ENCODE measurements around the gene SIGLEC7. TPM values are rescaled to one million over a fixed set of nuclear protein-coding genes. Genes with fewer than 3 reads are reported as not detected.

SIGLEC7 gene
- total RNA-seq, 1 experiment from 2014 or later = not detected

- DNase-seq (ENCODE audit: low spot score) = no peak
These were observed 25.3 kb upstream of the SIGLEC7 start for GRCh38 chr19:51116736-51117286.

- DNase-seq (ENCODE audit: low spot score) = no peak
These were observed 23.0 kb upstream of the SIGLEC7 start for GRCh38 chr19:51119101-51119500.

- no peak for DNase-seq (ENCODE audit: low spot score)
These were observed 22.5 kb upstream of the SIGLEC7 start for GRCh38 chr19:51119611-51120010.

GRCh38 chr19:51120160-51120559, 21.9 kb upstream of the SIGLEC7 start:
- no peak for DNase-seq (ENCODE audit: low spot score)

- no peak for DNase-seq (ENCODE audit: low spot score)
These were observed 20.8 kb upstream of the SIGLEC7 start for GRCh38 chr19:51121257-51121656.

- DNase-seq (ENCODE audit: low spot score) = peak; percentile 33
These were observed 19.8 kb upstream of the SIGLEC7 start for GRCh38 chr19:51122112-51122981.

GRCh38 chr19:51123381-51123800, 18.7 kb upstream of the SIGLEC7 start:
- DNase-seq (ENCODE audit: low spot score) = no peak

- no peak for DNase-seq (ENCODE audit: low spot score)
These were observed 18.3 kb upstream of the SIGLEC7 start for GRCh38 chr19:51123802-51124201.

GRCh38 chr19:51124216-51124615, 17.9 kb upstream of the SIGLEC7 start:
- no peak for DNase-seq (ENCODE audit: low spot score)

- DNase-seq (ENCODE audit: low spot score) = no peak
These were observed 17.4 kb upstream of the SIGLEC7 start, which contains the start of gene SIGLEC9 for GRCh38 chr19:51124729-51125128. Gene SIGLEC9 (plus strand): TSS chr19:51124906. CDS start chr19:51124975, 69 bp downstream.

- DNase-seq (ENCODE audit: low spot score) = no peak
These were observed 16.6 kb upstream of the SIGLEC7 start for GRCh38 chr19:51125421-51126075.

GRCh38 chr19:51127032-51127431, 15.1 kb upstream of the SIGLEC7 start:
- no peak for DNase-seq (ENCODE audit: low spot score)

- peak; percentile 46 for DNase-seq (ENCODE audit: low spot score)
These were observed 14.3 kb upstream of the SIGLEC7 start for GRCh38 chr19:51127755-51128154.

GRCh38 chr19:51128227-51128626, 13.9 kb upstream of the SIGLEC7 start:
- no peak for DNase-seq (ENCODE audit: low spot score)

- no peak for DNase-seq (ENCODE audit: low spot score)
These were observed 12.4 kb upstream of the SIGLEC7 start for GRCh38 chr19:51129716-51130115.

GRCh38 chr19:51131780-51132680, 10.1 kb upstream of the SIGLEC7 start:
- peak; percentile 84 for DNase-seq (ENCODE audit: low spot score)

GRCh38 chr19:51135004-51135403, 7.1 kb upstream of the SIGLEC7 start:
- no peak for DNase-seq (ENCODE audit: low spot score)

GRCh38 chr19:51135986-51136762, 5.9 kb upstream of the SIGLEC7 start:
- DNase-seq (ENCODE audit: low spot score) = no peak

- no peak for DNase-seq (ENCODE audit: low spot score)
These were observed 5.1 kb upstream of the SIGLEC7 start for GRCh38 chr19:51136851-51137551.

- no peak for DNase-seq (ENCODE audit: low spot score)
These were observed 4.2 kb upstream of the SIGLEC7 start for GRCh38 chr19:51137792-51138425.

Data from H4 (cell line).